ENCODE measurements around the gene MLH3. TPM values are rescaled to one million over a fixed set of nuclear protein-coding genes. Genes with fewer than 3 reads are reported as not detected.

The MLH3 gene
- total RNA-seq, 1 donor from 2014 or later: 33.8 TPM

DNA sequence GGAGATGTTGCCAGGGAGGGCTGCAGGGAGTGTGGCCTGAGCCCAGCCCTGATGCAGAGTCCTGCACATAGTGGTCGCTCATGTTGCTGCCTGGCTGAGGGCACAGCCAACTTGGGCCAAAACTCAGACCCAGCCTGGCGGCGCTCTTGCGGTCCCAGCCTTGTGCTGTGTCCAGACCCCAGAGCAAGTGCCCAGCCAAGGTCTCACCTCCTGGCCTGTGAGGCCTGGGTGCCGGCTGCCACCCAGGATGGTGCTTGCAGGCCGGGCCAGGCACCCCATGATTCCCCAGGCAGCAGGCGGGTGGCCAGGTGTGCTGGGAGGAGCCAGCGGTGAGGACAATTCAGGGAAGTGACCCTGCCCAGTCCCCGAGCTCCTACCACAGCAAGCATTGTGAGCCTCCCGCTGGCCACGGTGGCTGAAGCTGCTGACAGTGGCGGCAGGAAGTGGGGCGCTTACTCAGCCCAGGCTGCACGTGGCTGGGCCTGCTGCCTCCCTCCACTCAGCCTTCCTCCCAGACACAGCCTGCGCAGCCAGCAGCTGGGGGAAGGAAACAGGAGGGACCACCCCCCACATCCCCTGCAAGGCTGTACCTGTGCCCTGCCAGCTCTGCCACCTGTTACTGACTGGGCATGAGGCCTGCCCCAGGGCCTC, 78.1 kb downstream of the MLH3 start:
- DNase-seq (ENCODE audit: low read depth): no peak

DNA sequence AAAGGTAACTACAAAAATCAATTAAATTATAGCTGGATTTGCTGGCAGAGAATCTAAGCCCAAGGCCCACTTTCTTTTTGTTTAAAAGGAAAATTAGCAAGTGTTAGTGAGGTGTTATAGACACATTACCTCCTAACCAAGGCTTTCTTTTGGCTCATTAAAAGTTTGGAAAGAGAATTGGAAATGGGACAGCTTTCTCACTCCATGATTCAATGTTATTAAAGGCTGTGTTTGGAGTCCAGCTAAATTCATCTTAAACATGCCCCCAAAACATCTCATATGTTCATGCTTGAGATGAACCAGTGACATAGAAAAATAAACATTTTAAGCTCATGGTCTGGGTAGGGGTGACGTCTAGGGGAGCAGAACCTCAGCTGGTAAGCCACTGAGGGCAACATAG, 82.5 kb downstream of the MLH3 start:
- no peak for DNase-seq (ENCODE audit: low read depth)

DNA sequence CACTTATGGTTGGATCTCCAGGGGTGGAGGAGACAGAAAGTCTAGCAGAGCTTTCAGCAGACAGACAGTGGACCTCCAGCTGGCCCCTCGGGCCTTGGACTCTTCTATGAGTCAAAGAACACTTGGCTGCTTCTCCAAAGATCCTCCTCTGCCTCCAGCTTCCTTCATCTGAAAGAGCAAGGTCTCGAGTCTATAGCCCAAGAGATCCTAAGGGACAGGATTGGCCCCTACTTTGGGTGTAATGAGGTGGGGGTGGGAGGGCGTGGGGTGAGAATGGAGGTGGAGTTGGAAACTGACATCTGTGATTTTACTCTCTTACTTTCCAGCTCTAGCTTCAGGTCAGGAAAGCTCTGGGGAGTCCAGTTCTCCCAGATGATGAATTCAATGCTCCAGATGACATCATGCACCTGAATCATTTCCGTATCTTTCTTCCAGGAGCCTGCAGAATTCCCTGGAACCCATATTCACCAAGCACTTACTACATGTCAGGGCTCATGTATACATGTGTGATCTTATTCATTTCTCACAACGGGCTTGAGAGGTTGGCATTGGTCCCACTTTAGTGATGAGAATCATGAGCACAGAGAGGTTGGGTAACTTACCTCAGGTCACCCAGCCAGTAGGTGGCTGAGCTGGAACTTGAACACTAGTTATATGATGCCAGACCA, 85.6 kb downstream of the MLH3 start:
- DNase-seq (ENCODE audit: low read depth): no peak

DNA sequence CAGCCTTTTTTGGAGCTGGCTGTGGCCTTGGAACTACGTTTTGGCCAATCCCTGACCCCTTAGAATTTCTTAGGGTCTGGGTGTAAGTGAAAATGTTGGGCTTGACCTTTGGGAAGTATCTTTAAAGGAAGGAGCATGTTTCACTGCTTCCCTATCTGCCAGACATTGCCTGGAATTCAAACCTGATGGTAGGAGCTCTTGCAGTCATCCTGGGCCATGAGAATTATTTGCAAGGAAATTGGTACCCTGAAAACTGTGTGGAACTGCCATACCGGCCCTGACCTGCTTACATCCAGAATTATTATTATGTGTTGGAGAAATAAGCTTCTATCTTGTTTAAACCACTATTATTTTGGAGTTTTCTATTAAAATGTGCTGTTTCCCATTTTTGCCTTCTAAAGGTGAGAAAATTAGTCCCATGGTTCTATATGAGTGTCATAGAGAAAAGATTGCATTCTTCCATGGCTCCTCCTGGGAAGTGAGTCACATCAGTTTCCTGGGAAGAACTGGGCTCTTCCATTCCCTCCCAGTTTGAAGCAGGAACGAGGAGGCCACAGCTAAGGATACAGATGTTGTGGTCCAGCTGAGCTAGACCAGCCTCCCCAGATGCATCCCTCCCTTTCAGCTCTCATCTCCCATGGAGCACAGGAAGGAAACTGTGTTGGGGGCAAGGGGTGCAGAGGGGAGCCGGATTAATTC, 86.3 kb downstream of the MLH3 start:
- DNase-seq (ENCODE audit: low read depth): no peak

Other genes starting within 250 kb of the MLH3 start
- not detected in 2 replicates for gene PROX2, start 175.3 kb downstream of the MLH3 start, total RNA-seq
- 38.7 and 39.3 TPM in 2 replicates for gene DLST, start 169.6 kb downstream of the MLH3 start, total RNA-seq
- gene RPS6KL1, start 128.2 kb downstream of the MLH3 start, total RNA-seq: 17.1 and 23.6 TPM in 2 replicates
- gene PGF, start 95.9 kb downstream of the MLH3 start, total RNA-seq: 12.0 and 19.8 TPM in 2 replicates
- gene EIF2B2, start 48.5 kb downstream of the MLH3 start, total RNA-seq: 47.8 and 65.1 TPM in 2 replicates
- 11.1 and 18.8 TPM in 2 replicates for gene ACYP1, start 12.6 kb upstream of the MLH3 start, total RNA-seq
- 0.52 and 1.6 TPM in 2 replicates for gene ZC2HC1C, start 18.2 kb upstream of the MLH3 start, total RNA-seq
- 46.5 and 51.7 TPM in 2 replicates for gene NEK9, start 75.6 kb upstream of the MLH3 start, total RNA-seq
- gene TMED10, start 125.1 kb upstream of the MLH3 start, total RNA-seq: 309 and 398 TPM in 2 replicates
- 22.7 and 26.5 TPM in 2 replicates for gene FOS, start 227.4 kb upstream of the MLH3 start, total RNA-seq